Activated T-helper 1 cell treated with anti-CD3 and anti-CD28 coated beads, Interleukin-12 subunit alpha, Interleukin-12 subunit beta, Interleukin-2, Interleukin-4 antibody, amounts not matched to agents 30 ng/mL and 10 ng/mL and 1 ng/mL, durations not matched to agents 14 hours and 24 hours and 36 hours (primary cell): ENCODE measurements around the gene SSX5. TPM values are rescaled to one million over a fixed set of nuclear protein-coding genes. Genes with fewer than 3 reads are reported as not detected.
"Not testable (repeated sequence)": the region's sequence is repeated elsewhere in the genome, so short reads cannot be mapped to it uniquely, and the experiment has no call there.

Source experiments
- DNase-seq: peaks from one replicate; pipeline ENCODE4 v3.0.0; 2021; ENCODE audit warnings: low spot score
- H3K27ac Mint-ChIP-seq: one replicate; pipeline ENCODE4 v1.8.0; 2021; ENCODE audit warnings: mild to moderate bottlenecking, mixed read lengths
- H3K27me3 Mint-ChIP-seq: one replicate; pipeline ENCODE4 v1.8.0; 2022; ENCODE audit warnings: mild to moderate bottlenecking, moderate library complexity, mixed read lengths; ENCODE audit not compliant: insufficient read depth
- H3K36me3 Mint-ChIP-seq: one replicate; pipeline ENCODE4 v1.8.0; 2021; ENCODE audit warnings: low read depth, mixed read lengths
- H3K4me1 Mint-ChIP-seq: one replicate; pipeline ENCODE4 v1.8.0; 2021; ENCODE audit warnings: low read depth, mixed read lengths
- H3K4me3 Mint-ChIP-seq: one replicate; pipeline ENCODE4 v1.8.0; 2021; ENCODE audit warnings: mild to moderate bottlenecking, moderate library complexity, mixed read lengths
- H3K9me3 Mint-ChIP-seq: one replicate; pipeline ENCODE4 v1.8.0; 2021; ENCODE audit warnings: mixed read lengths
- intact Hi-C: fragments of 100-400 bp; cut with micrococcal nuclease; formaldehyde crosslinking; loops from one replicate; pipeline ENCODE4 v1.15.1; 2024
- total RNA-seq: library from RNA; stranded (reverse); gene quantifications from 2 replicates; pipeline ENCODE4 v1.2.3, GENCODE V29; 2022

Gene SSX5
- total RNA-seq, 1 donor from 2014 or later = not detected

DNA sequence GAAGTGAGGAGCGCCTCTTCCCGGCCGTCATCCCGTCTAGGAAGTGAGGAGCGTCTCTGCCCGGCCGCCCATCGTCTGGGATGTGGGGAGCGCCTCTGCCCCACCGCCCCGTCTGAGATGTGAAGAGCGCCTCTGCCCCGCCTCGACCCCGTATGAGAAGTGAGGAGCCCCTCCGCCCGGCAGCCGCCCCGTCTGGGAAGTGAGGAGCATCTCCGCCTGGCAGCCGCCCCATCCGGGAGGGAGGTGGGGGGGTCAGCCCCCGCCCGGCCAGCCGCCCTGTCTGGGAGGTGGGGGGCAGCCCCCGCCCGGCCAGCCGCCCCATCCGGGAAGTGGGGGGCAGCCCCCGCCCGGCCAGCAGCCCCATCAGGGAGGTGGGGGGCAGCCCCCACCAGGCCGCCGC lies 57.5 kb downstream of the SSX5 start:
- intact Hi-C loops, H3K27me3 Mint-ChIP-seq, H3K4me3 Mint-ChIP-seq: not testable (repeated sequence)

More for the DNA sequence above, 57.5 kb downstream of the SSX5 start:
- not testable (repeated sequence) for DNase-seq, H3K4me1 Mint-ChIP-seq, H3K36me3 Mint-ChIP-seq, H3K27ac Mint-ChIP-seq, H3K9me3 Mint-ChIP-seq

Other genes starting within 250 kb of the SSX5 start
- 5.4 TPM in 2 replicates for gene ZNF182, start 192.8 kb downstream of the SSX5 start, total RNA-seq
- gene SPACA5, start 189.8 kb downstream of the SSX5 start, total RNA-seq = not detected in 2 replicates
- 0.24 and 0.29 TPM in 2 replicates for gene ZNF630, start 125.2 kb downstream of the SSX5 start, total RNA-seq
- gene SPACA5B, start 66.2 kb downstream of the SSX5 start, total RNA-seq = not detected in 2 replicates
- not detected in 2 replicates for gene SSX1, start 58.6 kb upstream of the SSX5 start, total RNA-seq
- not detected in 2 replicates for gene SSX3, start 159.9 kb upstream of the SSX5 start, total RNA-seq
- gene SSX4, start 186.7 kb upstream of the SSX5 start, total RNA-seq = not detected in 2 replicates
- gene SSX4B, start 215.2 kb upstream of the SSX5 start, total RNA-seq = not detected in 2 replicates